Spleen (tissue), 7 donors: ENCODE data around the gene RNPEPL1.

Experiments
- CTCF ChIP-seq, 11 experiments: fragments of 200-600 bp in 7 of 11; fragments of 450-650 bp in 4 of 11; sonication (generic) in 4 of 11; IDR thresholded peaks in 8 of 11; conservative IDR thresholded peaks in 3 of 11; 1 replicate in 7 of 11; 2 replicates in 4 of 11; pipeline versions ENCODE4 v1.4.0 to v1.8.0; 2016 to 2021; ENCODE audit warnings: antibody characterized with exemption in 11 of 11, inconsistent platforms in 4 of 11, mild to moderate bottlenecking in 1 of 11
- POLR2A ChIP-seq, 3 donors: fragments of 450-650 bp; IDR thresholded peaks; one replicate each; pipeline ENCODE4 v1.5.1; 2017; ENCODE audit warnings: antibody characterized with exemption in 3 of 3, mild to moderate bottlenecking in 1 of 3
- POLR2AphosphoS5 ChIP-seq, 3 donors: sonication (generic); formaldehyde crosslinking; IDR thresholded peaks; one replicate each; pipeline ENCODE4 v1.5.1; 2017; ENCODE audit warnings: antibody characterized with exemption in 3 of 3
- donor health status: DM: no; HTN: no; CAD: no; lungs with moderate emphysema.
- donor health status: DM: no; HTN: no; CAD: no.
- donor health status: DM: no; HTN: no; CAD: no.

GRCh38 chr2:240593703-240594451 is 25.6 kb downstream of the RNPEPL1 start:
- TF ChIP-seq CTCF (IDR thresholded peaks at IDR 0.05 in 8 of 11, conservative IDR thresholded peaks at IDR 0.05 in 3 of 11) (no peak), POLR2A (IDR thresholded peaks at IDR 0.05) (no peak), POLR2AphosphoS5 (IDR thresholded peaks at IDR 0.05) (no peak)
